Measurements from ENCODE around the gene CCDC154. TPM values are rescaled to one million over a fixed set of nuclear protein-coding genes. Genes with fewer than 3 reads are reported as not detected.

The CCDC154 gene
- total and polyA plus RNA-seq, 2 of the 4 experiments (the other 2 are of a cell fraction), result 0.09 TPM; not detected in 1

GRCh38 chr16:1453316-1453715, 9.0 kb upstream of the CCDC154 start:
- Histone ChIP-seq H3K4me3 (ENCODE audit: insufficient read depth, low read depth, low read length) (no peak overlapping the region), H3K9me1 (ENCODE audit: insufficient read depth, low read length) (no peaks in the 10 kb centered on the region), H4K91ac (ENCODE audit: insufficient read depth, low read depth, low read length) (no peak overlapping the region), H3K9me3 (ENCODE audit: control insufficient read depth, insufficient read depth, low read length) (no peaks in the 10 kb centered on the region), H2AFZ (replicated peaks; ENCODE audit: low read length, poor library complexity) (no peak overlapping the region), H2BK120ac (ENCODE audit: low read depth, low read length) (no peak overlapping the region), H2BK15ac (ENCODE audit: low read depth, low read length) (no peak overlapping the region), H2AK9ac (replicated peaks; ENCODE audit: low read depth, low read length, poor library complexity) (no peak overlapping the region), H4K20me1 (ENCODE audit: insufficient read depth, low read length) (no peaks in the 10 kb centered on the region), H3K79me1 (ENCODE audit: low read depth in 1 of 2, low read length in 2 of 2) (no peaks in the 10 kb centered on the region), H3K23ac (ENCODE audit: low read depth, low read length) (no peak overlapping the region), H2BK5ac (ENCODE audit: low read depth, low read length, poor library complexity, severe bottlenecking) (no peak overlapping the region), H4K5ac (ENCODE audit: low read depth, low read length) (no peak overlapping the region), H3K27ac (ENCODE audit: insufficient read depth, low read length) (no peak overlapping the region), H3K4me1 (ENCODE audit: control insufficient read depth, insufficient read depth, low read length) (no peaks in the 10 kb centered on the region), H4K8ac (ENCODE audit: low read depth in 2 of 2, low read length in 2 of 2) (no peak overlapping the region), H3K4me2 (ENCODE audit: low read depth, low read length) (no peak overlapping the region), H3K14ac (replicated peaks; ENCODE audit: low read depth, low read length) (no peak overlapping the region), H2AK5ac (ENCODE audit: low read depth, low read length) (no peak overlapping the region), H3K56ac (ENCODE audit: extremely low read depth, insufficient read depth, low read length) (no peak overlapping the region), H3K4ac (ENCODE audit: low read depth, low read length) (no peak overlapping the region), H3K36me3 (ENCODE audit: control insufficient read depth, insufficient read depth, low read length) (peaks cover 53% of the 10 kb centered on the region), H3K18ac (ENCODE audit: low read depth, low read length) (no peak overlapping the region), H3K27me3 (ENCODE audit: control insufficient read depth, insufficient read depth, low read length) (no peaks in the 10 kb centered on the region), H3K9ac (ENCODE audit: low read depth, low read length) (no peak overlapping the region), H2BK20ac (ENCODE audit: low read depth, low read length) (no peak overlapping the region)
- dilution Hi-C loops (cut with HindIII; ENCODE audit: low sequenced_read_pairs, unreplicated experiment) (no loop called here), intact Hi-C loops (cut with micrococcal nuclease) (no loop called here), in situ Hi-C loops (cut with MboI; ENCODE audit: low sequenced_read_pairs) (no loop called here)
- POLR2A ChIA-PET (ENCODE audit: unreplicated experiment), result no interaction called here
- no peak for DNase-seq
- BruUV-seq (replicated peaks), result no TSS peak
- CTCF ChIA-PET, result no interaction called here
- no peak for ATAC-seq (ENCODE audit: low read depth)
- 90% methylated on average over 12 of the region's 19 CpGs; no CpG with 5 or more reads in 1 of the 2 experiments for WGBS, 2 experiments (ENCODE audit: extremely low coverage in 2 of 2, insufficient read length in 1 of 2)
- TF ChIP-seq POLR2A (IDR thresholded peaks at IDR 0.05; ENCODE audit: low read depth, low read length) (no peak), SMC3 (IDR thresholded peaks at IDR 0.05; ENCODE audit: low read depth, low read length) (no peak), ELK1 (IDR thresholded peaks at IDR 0.05; ENCODE audit: borderline replicate concordance, low read depth, low read length) (no peak)
- TF ChIP-seq, protein P1, sequence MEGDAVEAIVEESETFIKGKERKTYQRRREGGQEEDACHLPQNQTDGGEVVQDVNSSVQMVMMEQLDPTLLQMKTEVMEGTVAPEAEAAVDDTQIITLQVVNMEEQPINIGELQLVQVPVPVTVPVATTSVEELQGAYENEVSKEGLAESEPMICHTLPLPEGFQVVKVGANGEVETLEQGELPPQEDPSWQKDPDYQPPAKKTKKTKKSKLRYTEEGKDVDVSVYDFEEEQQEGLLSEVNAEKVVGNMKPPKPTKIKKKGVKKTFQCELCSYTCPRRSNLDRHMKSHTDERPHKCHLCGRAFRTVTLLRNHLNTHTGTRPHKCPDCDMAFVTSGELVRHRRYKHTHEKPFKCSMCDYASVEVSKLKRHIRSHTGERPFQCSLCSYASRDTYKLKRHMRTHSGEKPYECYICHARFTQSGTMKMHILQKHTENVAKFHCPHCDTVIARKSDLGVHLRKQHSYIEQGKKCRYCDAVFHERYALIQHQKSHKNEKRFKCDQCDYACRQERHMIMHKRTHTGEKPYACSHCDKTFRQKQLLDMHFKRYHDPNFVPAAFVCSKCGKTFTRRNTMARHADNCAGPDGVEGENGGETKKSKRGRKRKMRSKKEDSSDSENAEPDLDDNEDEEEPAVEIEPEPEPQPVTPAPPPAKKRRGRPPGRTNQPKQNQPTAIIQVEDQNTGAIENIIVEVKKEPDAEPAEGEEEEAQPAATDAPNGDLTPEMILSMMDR (conservative IDR thresholded peaks at IDR 0.05; ENCODE audit: low read depth, low read length), result no peak

All from IMR-90 (cell line).